Measurements from ENCODE around the gene LPXN. TPM values are rescaled to one million over a fixed set of nuclear protein-coding genes. Genes with fewer than 3 reads are reported as not detected.

Gene LPXN
- total and polyA plus RNA-seq, 10 of the 15 experiments (the other 5 are each of a cell fraction or from before 2014, with no cell fraction given) = 131 to 349 (median 201) TPM

DNA sequence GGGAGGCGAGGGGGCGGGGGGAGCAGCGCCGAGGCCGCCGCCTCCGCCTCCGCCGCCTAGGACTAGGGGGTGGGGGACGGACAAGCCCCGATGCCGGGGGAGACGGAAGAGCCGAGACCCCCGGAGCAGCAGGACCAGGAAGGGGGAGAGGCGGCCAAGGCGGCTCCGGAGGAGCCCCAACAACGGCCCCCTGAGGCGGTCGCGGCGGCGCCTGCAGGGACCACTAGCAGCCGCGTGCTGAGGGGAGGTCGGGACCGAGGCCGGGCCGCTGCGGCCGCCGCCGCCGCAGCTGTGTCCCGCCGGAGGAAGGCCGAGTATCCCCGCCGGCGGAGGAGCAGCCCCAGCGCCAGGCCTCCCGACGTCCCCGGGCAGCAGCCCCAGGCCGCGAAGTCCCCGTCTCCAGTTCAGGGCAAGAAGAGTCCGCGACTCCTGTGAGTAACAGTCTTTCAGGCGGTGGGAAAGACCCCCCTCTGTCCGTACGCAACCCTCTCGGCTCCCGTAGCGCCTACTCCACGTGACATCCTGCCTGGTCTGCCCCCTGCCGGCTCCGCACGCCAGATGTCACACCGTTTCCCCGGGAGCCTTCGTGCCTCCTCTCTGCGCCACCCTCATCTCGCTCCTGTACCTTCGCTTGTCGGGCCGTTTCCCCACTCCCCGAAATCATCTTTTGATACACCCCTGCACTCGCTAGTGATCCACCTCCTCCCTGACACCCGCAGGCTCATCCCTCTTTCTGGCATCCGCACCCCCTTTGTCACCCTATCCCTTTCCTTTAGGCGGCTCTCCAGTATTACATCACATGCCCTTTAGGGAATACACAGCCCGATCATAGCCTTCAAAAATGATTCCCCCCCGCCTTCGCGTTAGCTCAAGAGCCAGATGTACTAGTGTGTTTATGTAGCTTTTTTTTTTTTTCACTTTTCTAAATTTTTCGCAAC, 3.8 kb upstream of the LPXN start (continued):
- TF ChIP-seq, protein P1, sequence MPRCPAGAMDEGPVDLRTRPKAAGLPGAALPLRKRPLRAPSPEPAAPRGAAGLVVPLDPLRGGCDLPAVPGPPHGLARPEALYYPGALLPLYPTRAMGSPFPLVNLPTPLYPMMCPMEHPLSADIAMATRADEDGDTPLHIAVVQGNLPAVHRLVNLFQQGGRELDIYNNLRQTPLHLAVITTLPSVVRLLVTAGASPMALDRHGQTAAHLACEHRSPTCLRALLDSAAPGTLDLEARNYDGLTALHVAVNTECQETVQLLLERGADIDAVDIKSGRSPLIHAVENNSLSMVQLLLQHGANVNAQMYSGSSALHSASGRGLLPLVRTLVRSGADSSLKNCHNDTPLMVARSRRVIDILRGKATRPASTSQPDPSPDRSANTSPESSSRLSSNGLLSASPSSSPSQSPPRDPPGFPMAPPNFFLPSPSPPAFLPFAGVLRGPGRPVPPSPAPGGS (IDR thresholded peaks at IDR 0.05; ENCODE audit: borderline replicate concordance, insufficient read depth, low read depth, low read length, poor library complexity, severe bottlenecking) = peak; percentile 69
- no peak for TF ChIP-seq BRCA1 (IDR thresholded peaks at IDR 0.05; ENCODE audit: low read depth, low read length)
- TF ChIP-seq IKZF2 (IDR thresholded peaks at IDR 0.05) = peak; percentile 78 to 79; a peak in 3 of 4 replicates
- TF ChIP-seq TCF12 (IDR thresholded peaks at IDR 0.05; ENCODE audit: low read depth, low read length) = peak; percentile 73
- TF ChIP-seq DPF2 (IDR thresholded peaks at IDR 0.05) = peak; percentile 92
- peak in 1 of 2 experiments; percentile 55; a peak in 1 of 4 replicates for TF ChIP-seq EP300 (IDR thresholded peaks at IDR 0.05; ENCODE audit: borderline replicate concordance in 1 of 2, control insufficient read depth in 1 of 2, low read depth in 2 of 2, low read length in 2 of 2)
- TF ChIP-seq, protein P2, sequence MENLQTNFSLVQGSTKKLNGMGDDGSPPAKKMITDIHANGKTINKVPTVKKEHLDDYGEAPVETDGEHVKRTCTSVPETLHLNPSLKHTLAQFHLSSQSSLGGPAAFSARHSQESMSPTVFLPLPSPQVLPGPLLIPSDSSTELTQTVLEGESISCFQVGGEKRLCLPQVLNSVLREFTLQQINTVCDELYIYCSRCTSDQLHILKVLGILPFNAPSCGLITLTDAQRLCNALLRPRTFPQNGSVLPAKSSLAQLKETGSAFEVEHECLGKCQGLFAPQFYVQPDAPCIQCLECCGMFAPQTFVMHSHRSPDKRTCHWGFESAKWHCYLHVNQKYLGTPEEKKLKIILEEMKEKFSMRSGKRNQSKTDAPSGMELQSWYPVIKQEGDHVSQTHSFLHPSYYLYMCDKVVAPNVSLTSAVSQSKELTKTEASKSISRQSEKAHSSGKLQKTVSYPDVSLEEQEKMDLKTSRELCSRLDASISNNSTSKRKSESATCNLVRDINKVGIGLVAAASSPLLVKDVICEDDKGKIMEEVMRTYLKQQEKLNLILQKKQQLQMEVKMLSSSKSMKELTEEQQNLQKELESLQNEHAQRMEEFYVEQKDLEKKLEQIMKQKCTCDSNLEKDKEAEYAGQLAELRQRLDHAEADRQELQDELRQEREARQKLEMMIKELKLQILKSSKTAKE (IDR thresholded peaks at IDR 0.05; ENCODE audit: low read depth, poor library complexity, severe bottlenecking) = peak; percentile 49
- TF ChIP-seq SIX5 (IDR thresholded peaks at IDR 0.05; ENCODE audit: low read depth, low read length, severe bottlenecking) = no peak
- peak; percentile 84 for TF ChIP-seq MYC (IDR thresholded peaks at IDR 0.05; ENCODE audit: insufficient read depth, insufficient read length, insufficient replicate concordance, low read length, severe bottlenecking)
- no peak for TF ChIP-seq EZH2 (IDR thresholded peaks at IDR 0.05; ENCODE audit: borderline replicate concordance, control insufficient read depth, low read depth, low read length)
- no peak for TF ChIP-seq WRNIP1 (IDR thresholded peaks at IDR 0.05; ENCODE audit: borderline replicate concordance, low read depth, low read length)
- no peak for TF ChIP-seq SRF (IDR thresholded peaks at IDR 0.05; ENCODE audit: low read depth in 2 of 2, low read length in 2 of 2)
- TF ChIP-seq NR2C1 (IDR thresholded peaks at IDR 0.05) = peak; percentile 38; the same call in 1 of the 2 replicates
- TF ChIP-seq, protein P3, sequence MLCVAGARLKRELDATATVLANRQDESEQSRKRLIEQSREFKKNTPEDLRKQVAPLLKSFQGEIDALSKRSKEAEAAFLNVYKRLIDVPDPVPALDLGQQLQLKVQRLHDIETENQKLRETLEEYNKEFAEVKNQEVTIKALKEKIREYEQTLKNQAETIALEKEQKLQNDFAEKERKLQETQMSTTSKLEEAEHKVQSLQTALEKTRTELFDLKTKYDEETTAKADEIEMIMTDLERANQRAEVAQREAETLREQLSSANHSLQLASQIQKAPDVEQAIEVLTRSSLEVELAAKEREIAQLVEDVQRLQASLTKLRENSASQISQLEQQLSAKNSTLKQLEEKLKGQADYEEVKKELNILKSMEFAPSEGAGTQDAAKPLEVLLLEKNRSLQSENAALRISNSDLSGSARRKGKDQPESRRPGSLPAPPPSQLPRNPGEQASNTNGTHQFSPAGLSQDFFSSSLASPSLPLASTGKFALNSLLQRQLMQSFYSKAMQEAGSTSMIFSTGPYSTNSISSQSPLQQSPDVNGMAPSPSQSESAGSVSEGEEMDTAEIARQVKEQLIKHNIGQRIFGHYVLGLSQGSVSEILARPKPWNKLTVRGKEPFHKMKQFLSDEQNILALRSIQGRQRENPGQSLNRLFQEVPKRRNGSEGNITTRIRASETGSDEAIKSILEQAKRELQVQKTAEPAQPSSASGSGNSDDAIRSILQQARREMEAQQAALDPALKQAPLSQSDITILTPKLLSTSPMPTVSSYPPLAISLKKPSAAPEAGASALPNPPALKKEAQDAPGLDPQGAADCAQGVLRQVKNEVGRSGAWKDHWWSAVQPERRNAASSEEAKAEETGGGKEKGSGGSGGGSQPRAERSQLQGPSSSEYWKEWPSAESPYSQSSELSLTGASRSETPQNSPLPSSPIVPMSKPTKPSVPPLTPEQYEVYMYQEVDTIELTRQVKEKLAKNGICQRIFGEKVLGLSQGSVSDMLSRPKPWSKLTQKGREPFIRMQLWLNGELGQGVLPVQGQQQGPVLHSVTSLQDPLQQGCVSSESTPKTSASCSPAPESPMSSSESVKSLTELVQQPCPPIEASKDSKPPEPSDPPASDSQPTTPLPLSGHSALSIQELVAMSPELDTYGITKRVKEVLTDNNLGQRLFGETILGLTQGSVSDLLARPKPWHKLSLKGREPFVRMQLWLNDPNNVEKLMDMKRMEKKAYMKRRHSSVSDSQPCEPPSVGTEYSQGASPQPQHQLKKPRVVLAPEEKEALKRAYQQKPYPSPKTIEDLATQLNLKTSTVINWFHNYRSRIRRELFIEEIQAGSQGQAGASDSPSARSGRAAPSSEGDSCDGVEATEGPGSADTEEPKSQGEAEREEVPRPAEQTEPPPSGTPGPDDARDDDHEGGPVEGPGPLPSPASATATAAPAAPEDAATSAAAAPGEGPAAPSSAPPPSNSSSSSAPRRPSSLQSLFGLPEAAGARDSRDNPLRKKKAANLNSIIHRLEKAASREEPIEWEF (IDR thresholded peaks at IDR 0.05; ENCODE audit: insufficient replicate concordance, low read depth, low read length) = no peak
- TF ChIP-seq GATAD2B (conservative IDR thresholded peaks at IDR 0.05; ENCODE audit: low read depth) = peak; percentile 97
- TF ChIP-seq CBX5 (IDR thresholded peaks at IDR 0.05; ENCODE audit: low read depth) = no peak
- TF ChIP-seq BMI1 (IDR thresholded peaks at IDR 0.05; ENCODE audit: borderline replicate concordance) = no peak
- TF ChIP-seq TCF7 (IDR thresholded peaks at IDR 0.05; ENCODE audit: borderline replicate concordance) = no peak
- peak; percentile 27; the same call in 1 of the 2 replicates for TF ChIP-seq MTA2 (IDR thresholded peaks at IDR 0.05; ENCODE audit: low read depth)
- peak; percentile 57 for TF ChIP-seq SP1 (IDR thresholded peaks at IDR 0.05; ENCODE audit: low read depth, low read length)

Data from GM12878 (cell line).